Duodenal mucosa (tissue), 2 donors: ENCODE data around the gene HEMK1.
A peak's percentile ranks its signal among the peaks of the same experiment; 100 is the strongest.

Experiments used
- H3K27ac ChIP-seq: one replicate; pipeline ENCODE4 v1.7.0; 2013; ENCODE audit warnings: low read depth, low read length
- H3K27me3 ChIP-seq, 2 donors: one replicate each; pipeline ENCODE4 v1.7.0; 2013; ENCODE audit warnings: low read length in 2 of 2, control low read depth in 1 of 2; ENCODE audit not compliant: insufficient read depth in 2 of 2, control insufficient read depth in 1 of 2
- H3K36me3 ChIP-seq, 2 donors: one replicate each; pipeline ENCODE4 v1.7.0; 2013; ENCODE audit warnings: low read length in 2 of 2, control low read depth in 1 of 2; ENCODE audit not compliant: insufficient read depth in 2 of 2, control insufficient read depth in 1 of 2
- H3K4me1 ChIP-seq, 2 donors: one replicate each; pipeline ENCODE4 v1.7.0; 2013; ENCODE audit warnings: low read length in 2 of 2, control low read depth in 1 of 2; ENCODE audit not compliant: insufficient read depth in 2 of 2, control insufficient read depth in 1 of 2
- H3K4me3 ChIP-seq, 2 donors: one replicate each; pipeline ENCODE4 v1.7.0; 2013; ENCODE audit warnings: low read length in 2 of 2, low read depth in 1 of 2
- H3K9ac ChIP-seq, 2 donors: one replicate each; pipeline ENCODE4 v1.7.0; 2013; ENCODE audit warnings: low read length in 2 of 2, low read depth in 1 of 2
- H3K9me3 ChIP-seq, 2 donors: one replicate each; pipeline ENCODE4 v1.7.0; 2013; ENCODE audit warnings: low read length in 2 of 2, control low read depth in 1 of 2; ENCODE audit not compliant: control insufficient read depth in 1 of 2

HEMK1 gene

GRCh38 chr3:50612970-50613846 lies 43.9 kb downstream of the HEMK1 start:
- peak overlapping the region; percentile 54 to 89 for H3K4me3 ChIP-seq
- peaks cover 7 to 10% of the 10 kb centered on the region in 2 donors for H3K36me3 ChIP-seq
- peak overlapping the region; percentile 89 for H3K27ac ChIP-seq
- peak overlapping the region; percentile 43 to 88 for H3K9ac ChIP-seq
- H3K9me3 ChIP-seq: no peaks in the 10 kb centered on the region
- H3K4me1 ChIP-seq: peaks cover 47 to 60% of the 10 kb centered on the region in 2 donors
- H3K27me3 ChIP-seq: no peaks in the 10 kb centered on the region

DNA sequence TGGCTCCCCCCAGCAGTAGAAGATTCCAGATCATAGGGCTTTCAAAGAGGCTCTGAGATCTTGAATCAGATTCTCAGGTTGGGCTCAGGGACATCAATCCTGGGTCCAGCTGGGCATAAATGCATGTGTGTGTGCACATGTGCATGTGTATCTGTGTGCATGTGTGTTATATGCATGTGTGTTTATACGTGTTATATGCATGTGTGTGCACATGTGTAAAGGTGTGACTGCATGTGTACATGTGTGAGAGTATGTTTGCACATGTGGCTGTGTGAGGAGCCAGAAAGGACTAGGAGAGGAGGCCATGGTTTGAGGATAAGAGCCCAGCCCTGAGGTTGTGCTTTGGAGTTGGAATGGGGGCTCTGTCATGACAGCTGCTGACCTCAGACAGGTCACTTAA lies 45.9 kb downstream of the HEMK1 start:
- Histone ChIP-seq H3K36me3 (peaks cover 0 to under 1% of the 10 kb centered on the region in 2 donors), H3K27me3 (no peaks in the 10 kb centered on the region), H3K4me1 (peaks cover 49 to 56% of the 10 kb centered on the region in 2 donors), H3K27ac (no peak overlapping the region), H3K4me3 (no peak overlapping the region), H3K9me3 (no peaks in the 10 kb centered on the region), H3K9ac (no peak overlapping the region)

DNA sequence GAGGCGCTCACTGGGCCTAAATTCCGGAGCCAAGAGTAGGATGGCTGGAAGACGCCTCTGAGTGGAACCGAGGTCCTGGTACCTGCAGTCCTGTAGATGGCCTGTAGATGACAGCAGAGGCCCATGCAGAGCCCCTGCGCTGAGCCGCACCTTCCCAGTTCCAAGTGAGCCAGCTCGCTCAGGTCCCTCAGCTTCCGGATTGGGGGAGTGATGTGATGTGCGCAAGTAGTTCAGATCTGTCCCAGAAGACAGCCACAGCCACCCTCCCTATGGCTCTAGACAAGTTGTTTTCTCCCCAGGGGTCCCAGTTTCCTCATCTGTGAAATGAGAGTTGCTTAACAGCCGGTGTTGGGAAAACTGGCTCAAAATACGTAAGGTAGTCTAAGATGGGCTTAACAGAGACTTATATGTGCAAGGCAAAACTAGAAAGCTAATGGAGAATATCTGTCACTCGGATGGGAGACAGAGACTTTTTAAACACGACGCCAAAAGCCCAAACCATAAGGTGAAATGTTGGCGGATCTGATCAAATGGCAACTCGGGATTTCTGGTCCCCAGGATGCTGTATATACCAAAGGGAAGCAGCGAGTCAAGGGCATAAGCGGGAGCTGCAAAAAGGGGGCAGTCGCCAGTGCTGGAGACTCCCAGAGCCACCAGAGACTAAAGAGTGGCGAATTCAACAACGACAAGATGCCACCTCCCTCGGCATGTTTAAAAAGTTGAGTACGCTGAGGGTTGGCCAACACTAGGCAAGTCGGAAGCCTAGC lies 46.9 kb downstream of the HEMK1 start:
- Histone ChIP-seq H3K36me3 (no peaks in the 10 kb centered on the region), H3K4me3 (peak overlapping the region; percentile 84 to 86), H3K27me3 (no peaks in the 10 kb centered on the region), H3K9ac (peak overlapping the region; percentile 42 to 68), H3K27ac (peak overlapping the region; percentile 67), H3K4me1 (peaks cover 43 to 54% of the 10 kb centered on the region in 2 donors), H3K9me3 (no peaks in the 10 kb centered on the region)

DNA sequence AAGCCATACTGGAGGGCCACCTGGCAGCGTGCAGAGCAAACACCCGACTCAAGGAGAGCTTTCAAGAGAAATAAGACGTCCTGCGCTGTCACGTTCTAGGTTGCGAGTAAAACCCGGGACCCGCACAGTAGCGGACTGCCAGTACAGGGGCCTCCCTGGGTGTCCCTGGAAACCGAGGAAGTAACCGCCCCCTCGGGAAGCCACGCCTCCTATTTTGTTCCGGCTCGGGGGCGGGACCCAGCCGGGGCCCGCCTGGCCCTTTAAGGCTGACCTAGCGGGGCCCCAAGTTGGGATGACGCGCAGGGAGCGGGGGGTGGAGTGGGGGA lies 47.4 kb downstream of the HEMK1 start:
- H3K9ac ChIP-seq: peak overlapping the region; percentile 42 to 68
- no peaks in the 10 kb centered on the region for H3K27me3 ChIP-seq
- H3K36me3 ChIP-seq: no peaks in the 10 kb centered on the region
- H3K4me1 ChIP-seq: peaks cover 43 to 54% of the 10 kb centered on the region in 2 donors
- no peaks in the 10 kb centered on the region for H3K9me3 ChIP-seq
- peak overlapping the region; percentile 67 for H3K27ac ChIP-seq
- peak overlapping the region; percentile 84 to 86 for H3K4me3 ChIP-seq

DNA sequence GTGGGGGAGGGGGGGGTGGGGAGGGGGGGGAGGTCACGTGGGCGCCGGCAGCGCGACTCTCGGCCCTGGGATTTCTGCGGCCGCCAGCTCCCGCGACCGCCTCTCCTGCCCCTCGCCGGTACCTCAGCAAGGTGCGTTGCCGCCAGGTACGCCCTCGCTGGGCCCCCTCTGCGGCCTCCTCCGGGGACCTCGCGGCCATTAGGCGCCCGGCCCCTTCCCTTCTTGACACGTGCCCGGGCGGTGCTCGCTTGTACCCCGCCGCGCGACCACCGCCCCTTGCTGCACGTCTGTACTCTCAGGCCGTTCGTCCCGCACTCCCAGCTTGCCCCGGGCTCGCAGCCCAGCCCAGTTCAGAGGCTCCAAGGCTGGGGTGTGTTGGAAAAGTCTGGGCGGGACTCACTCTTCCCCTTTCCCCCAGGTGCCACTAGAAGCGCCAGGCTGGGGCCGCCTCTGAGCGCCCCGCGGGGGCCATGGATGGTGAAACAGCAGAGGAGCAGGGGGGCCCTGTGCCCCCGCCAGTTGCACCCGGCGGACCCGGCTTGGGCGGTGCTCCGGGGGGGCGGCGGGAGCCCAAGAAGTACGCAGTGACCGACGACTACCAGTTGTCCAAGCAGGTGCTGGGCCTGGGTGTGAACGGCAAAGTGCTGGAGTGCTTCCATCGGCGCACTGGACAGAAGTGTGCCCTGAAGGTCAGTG lies 47.9 kb downstream of the HEMK1 start, which contains the start of gene MAPKAPK3:
Gene MAPKAPK3 (plus strand): TSS at position 56 of the 696 bp plus-strand sequence. CDS start 415 bp downstream, at position 471.
- peak within 1 kb of the TSS; percentile 91 for H3K27ac ChIP-seq

GRCh38 chr3:50617911-50618481 lies 48.7 kb downstream of the HEMK1 start:
- no peaks in the 10 kb centered on the region for H3K9me3 ChIP-seq
- peak overlapping the region; percentile 86 to 96 for H3K4me3 ChIP-seq
- H3K27ac ChIP-seq: peak overlapping the region; percentile 91
- peak overlapping the region; percentile 92 to 96 for H3K9ac ChIP-seq
- H3K36me3 ChIP-seq: peaks cover 0 to 5% of the 10 kb centered on the region in 2 donors
- H3K4me1 ChIP-seq: peaks cover 36 to 51% of the 10 kb centered on the region in 2 donors
- no peaks in the 10 kb centered on the region for H3K27me3 ChIP-seq

More for the DNA sequence above, 47.9 kb downstream of the HEMK1 start, which contains the start of gene MAPKAPK3:
- Histone ChIP-seq H3K36me3 (no peaks in the 10 kb centered on the region), H3K9ac (peak within 1 kb of the TSS; percentile 92 to 96), H3K4me1 (peaks cover 43 to 54% of the 10 kb centered on the region in 2 donors), H3K27me3 (no peaks in the 10 kb centered on the region), H3K4me3 (peak within 1 kb of the TSS; percentile 86 to 96), H3K9me3 (no peaks in the 10 kb centered on the region)

- Histone ChIP-seq H3K4me3 (peak overlapping the region; percentile 17 to 29), H3K9ac (no peak overlapping the region), H3K9me3 (no peaks in the 10 kb centered on the region), H3K36me3 (peaks cover 5 to 9% of the 10 kb centered on the region in 2 donors), H3K4me1 (peaks cover 40 to 56% of the 10 kb centered on the region in 2 donors), H3K27me3 (no peaks in the 10 kb centered on the region), H3K27ac (no peak overlapping the region)
Measured at GRCh38 chr3:50620420-50620819, 51.1 kb downstream of the HEMK1 start.

DNA sequence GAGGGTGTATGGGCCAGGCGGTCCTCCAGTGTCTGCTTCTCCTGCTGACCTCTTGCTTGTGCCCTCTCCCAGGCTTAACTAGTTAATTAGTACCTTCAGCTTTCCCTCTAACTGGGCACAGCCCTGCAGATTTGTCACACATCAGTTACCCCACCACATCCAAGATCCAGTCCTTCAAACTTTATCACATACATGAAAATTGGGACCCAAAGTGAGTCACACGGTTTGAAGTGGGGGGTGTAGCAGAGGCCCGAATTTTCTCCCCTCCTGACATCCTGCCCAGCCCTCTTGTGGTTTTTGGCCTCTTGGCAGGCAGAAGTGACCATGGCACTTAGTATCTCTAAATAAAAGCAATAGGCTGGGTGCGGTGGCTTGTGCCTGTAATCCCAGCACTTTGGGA lies 51.5 kb downstream of the HEMK1 start:
- Histone ChIP-seq H3K9me3 (no peaks in the 10 kb centered on the region), H3K27ac (no peak overlapping the region), H3K27me3 (no peaks in the 10 kb centered on the region), H3K36me3 (peaks cover 5 to 9% of the 10 kb centered on the region in 2 donors), H3K9ac (no peak overlapping the region), H3K4me1 (peaks cover 40 to 56% of the 10 kb centered on the region in 2 donors), H3K4me3 (no peak overlapping the region)

GRCh38 chr3:50622881-50623280 lies 53.6 kb downstream of the HEMK1 start:
- Histone ChIP-seq H3K27me3 (no peaks in the 10 kb centered on the region), H3K4me1 (peaks cover 37 to 47% of the 10 kb centered on the region in 2 donors), H3K4me3 (no peak overlapping the region)

More at GRCh38 chr3:50622881-50623280, 53.6 kb downstream of the HEMK1 start:
- no peak overlapping the region for H3K9ac ChIP-seq
- H3K27ac ChIP-seq: no peak overlapping the region
- H3K36me3 ChIP-seq: peaks cover 5 to 15% of the 10 kb centered on the region in 2 donors
- H3K9me3 ChIP-seq: no peaks in the 10 kb centered on the region
